CD4-positive, alpha-beta T cell treated with Interleukin-21 for 1 hour (primary cell): ENCODE data around the gene KLHL36.

Source experiments
- DNase-seq: peaks from one replicate; pipeline ENCODE4 v3.0.0-alpha.2; 2020

Gene KLHL36

GRCh38 chr16:84648595-84649510 lies 542 bp downstream of the KLHL36 start:
- DNase-seq, result peak; percentile 68

GRCh38 chr16:84649511-84649861 lies 1.2 kb downstream of the KLHL36 start:
- DNase-seq, result no peak

- DNase-seq, result no peak
Measured at GRCh38 chr16:84650062-84650991, 2.0 kb downstream of the KLHL36 start.

GRCh38 chr16:84652566-84652965 lies 4.3 kb downstream of the KLHL36 start:
- DNase-seq, result peak; percentile 55

- no peak for DNase-seq
Measured at GRCh38 chr16:84654238-84654637, 5.9 kb downstream of the KLHL36 start.

GRCh38 chr16:84654998-84655397 lies 6.7 kb downstream of the KLHL36 start:
- no peak for DNase-seq

- DNase-seq, result no peak
Measured at GRCh38 chr16:84656649-84657048, 8.3 kb downstream of the KLHL36 start.

- no peak for DNase-seq
Measured at GRCh38 chr16:84657229-84657837, 9.0 kb downstream of the KLHL36 start.

- no peak for DNase-seq
Measured at GRCh38 chr16:84658690-84659089, 10.4 kb downstream of the KLHL36 start.

- DNase-seq, result no peak
Measured at GRCh38 chr16:84659656-84660300, 11.5 kb downstream of the KLHL36 start.

GRCh38 chr16:84660973-84661372 lies 12.7 kb downstream of the KLHL36 start:
- DNase-seq, result no peak

GRCh38 chr16:84661418-84662060 lies 13.2 kb downstream of the KLHL36 start:
- DNase-seq, result no peak

- no peak for DNase-seq
Measured at GRCh38 chr16:84662471-84662870, 14.2 kb downstream of the KLHL36 start.

GRCh38 chr16:84663433-84664101 lies 15.3 kb downstream of the KLHL36 start:
- no peak for DNase-seq

GRCh38 chr16:84665359-84665758 lies 17.0 kb downstream of the KLHL36 start:
- no peak for DNase-seq

- no peak for DNase-seq
Measured at GRCh38 chr16:84665843-84666242, 17.5 kb downstream of the KLHL36 start.

GRCh38 chr16:84667600-84668309 lies 19.4 kb downstream of the KLHL36 start:
- DNase-seq, result no peak

- DNase-seq, result no peak
Measured at GRCh38 chr16:84670063-84670462, 21.8 kb downstream of the KLHL36 start.

- DNase-seq, result peak; percentile 77
Measured at GRCh38 chr16:84672276-84673202, 24.2 kb downstream of the KLHL36 start.

GRCh38 chr16:84673203-84673535 lies 24.9 kb downstream of the KLHL36 start:
- no peak for DNase-seq
